Germinal center (tissue), 1 donor: ENCODE measurements around the gene SEMA4F.
A peak's percentile ranks its signal among the peaks of the same experiment; 100 is the strongest.

Experiments
- DNase-seq: peaks from one replicate; pipeline ENCODE4 v3.0.0; 2012; ENCODE audit warnings: mixed read lengths, low spot score

Gene SEMA4F

DNA sequence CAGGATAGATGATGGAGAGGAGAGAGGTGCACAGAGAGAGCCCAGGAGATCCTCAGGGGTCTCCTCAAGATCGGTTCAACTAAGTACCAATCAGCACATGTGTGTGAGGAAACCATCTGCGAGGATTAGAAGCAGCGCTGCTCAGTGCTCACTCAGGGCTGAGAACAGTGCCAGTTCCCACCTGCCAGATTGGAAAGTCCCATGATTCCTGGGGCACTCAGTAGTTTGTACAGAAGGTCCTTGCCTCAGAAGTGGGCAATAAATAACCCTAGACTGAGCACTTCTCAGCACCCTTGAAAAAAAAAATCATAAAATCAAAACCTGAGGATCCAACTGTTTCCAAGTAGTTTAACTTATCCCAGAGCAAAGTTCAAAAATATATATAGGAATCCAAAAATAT, 53.8 kb downstream of the SEMA4F start:
- no peak for DNase-seq

DNA sequence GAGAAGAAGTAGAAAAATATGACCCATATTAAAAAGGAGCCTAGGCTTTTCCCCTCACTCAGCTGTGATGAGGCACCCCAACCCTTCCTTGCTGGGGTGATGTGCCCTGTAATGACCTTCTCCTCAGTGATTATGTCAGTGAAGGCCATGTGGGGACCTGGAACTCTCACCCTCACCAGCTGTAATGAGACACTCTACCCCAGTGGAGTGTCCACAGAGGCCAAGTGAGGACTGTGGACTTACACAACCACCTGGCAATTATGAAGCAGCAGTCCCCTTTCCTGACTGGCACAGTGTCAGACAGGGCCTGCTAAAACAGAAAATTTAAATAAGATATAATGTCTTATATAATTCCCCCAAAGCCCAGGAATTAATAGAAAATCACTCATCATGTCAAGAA, 54.2 kb downstream of the SEMA4F start:
- DNase-seq, result no peak

DNA sequence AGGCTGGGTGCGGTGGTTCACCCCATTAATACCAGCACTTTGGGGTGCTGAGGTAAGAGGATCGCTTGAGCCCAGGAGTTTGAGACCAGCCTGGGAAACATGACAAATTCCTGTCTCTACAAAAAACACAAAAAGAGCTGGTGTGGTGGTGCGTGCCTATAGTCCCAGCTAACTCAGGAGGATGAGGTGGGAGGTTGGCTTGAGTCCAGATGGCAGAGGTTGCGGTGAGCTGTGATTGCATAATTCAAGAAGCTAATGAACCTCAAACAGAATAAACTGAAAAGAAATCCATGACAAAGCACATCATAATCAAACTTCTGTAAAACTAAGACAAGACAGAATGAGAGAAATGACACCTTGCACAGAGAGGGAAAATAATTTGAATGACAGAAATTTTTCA, 54.8 kb downstream of the SEMA4F start:
- DNase-seq, result no peak

DNA sequence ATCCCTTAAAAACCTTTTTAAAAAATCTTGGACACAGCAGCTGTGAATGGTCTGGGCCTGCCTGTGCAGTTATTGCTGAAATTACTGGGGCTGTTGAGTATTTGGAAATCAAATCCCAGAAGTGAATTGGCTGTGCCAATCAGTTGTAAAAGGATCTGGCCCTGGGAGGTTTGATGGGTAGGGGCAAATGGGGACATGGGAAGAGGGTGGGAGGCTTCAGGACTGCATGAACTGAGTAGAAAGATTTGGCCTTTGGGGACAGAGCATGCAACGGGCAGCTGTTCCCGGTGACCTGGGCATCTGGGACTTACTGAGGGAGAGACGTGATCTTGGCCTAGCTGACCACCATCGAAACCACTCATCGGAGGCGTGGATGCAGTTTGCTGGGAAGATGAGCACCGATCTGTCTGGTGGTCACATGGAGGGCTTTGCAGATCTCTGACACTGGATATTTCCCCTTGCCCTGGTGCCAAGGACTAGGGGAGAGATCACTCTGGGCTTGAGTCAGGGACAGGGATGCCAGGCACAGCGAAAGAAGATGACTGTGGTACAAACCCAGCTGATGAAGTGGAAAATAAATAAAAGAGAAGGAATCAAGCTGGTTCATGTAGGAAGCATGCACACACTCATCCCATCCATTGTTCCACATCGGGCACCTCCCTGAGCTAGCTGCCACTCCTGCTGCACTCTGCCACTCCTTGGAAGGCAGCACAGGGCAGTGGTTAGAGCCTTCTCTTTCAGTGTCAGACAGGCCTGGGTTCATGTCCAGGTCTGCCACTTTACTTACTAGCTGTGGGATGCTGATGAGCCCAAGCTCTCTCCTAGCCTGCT, 58.4 kb downstream of the SEMA4F start:
- DNase-seq, result no peak

DNA sequence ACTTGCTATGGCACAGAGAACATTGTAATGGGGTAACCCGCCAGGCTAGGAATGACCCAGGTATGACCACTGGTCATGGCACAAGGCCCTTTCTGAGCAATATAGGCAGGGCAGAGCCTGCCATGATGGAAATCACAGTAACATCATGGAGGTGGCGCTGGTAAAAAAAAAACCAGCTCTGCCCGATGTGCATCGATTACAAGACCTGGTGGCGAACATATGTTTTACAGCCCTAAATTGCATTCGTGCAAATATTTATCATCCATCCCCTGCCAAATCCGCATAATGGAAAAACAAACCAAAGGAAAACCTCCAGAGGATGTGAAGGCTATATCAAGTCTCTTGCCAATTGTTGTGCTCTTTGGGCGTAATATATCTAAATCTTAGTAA, 60.6 kb downstream of the SEMA4F start:
- no peak for DNase-seq

DNA sequence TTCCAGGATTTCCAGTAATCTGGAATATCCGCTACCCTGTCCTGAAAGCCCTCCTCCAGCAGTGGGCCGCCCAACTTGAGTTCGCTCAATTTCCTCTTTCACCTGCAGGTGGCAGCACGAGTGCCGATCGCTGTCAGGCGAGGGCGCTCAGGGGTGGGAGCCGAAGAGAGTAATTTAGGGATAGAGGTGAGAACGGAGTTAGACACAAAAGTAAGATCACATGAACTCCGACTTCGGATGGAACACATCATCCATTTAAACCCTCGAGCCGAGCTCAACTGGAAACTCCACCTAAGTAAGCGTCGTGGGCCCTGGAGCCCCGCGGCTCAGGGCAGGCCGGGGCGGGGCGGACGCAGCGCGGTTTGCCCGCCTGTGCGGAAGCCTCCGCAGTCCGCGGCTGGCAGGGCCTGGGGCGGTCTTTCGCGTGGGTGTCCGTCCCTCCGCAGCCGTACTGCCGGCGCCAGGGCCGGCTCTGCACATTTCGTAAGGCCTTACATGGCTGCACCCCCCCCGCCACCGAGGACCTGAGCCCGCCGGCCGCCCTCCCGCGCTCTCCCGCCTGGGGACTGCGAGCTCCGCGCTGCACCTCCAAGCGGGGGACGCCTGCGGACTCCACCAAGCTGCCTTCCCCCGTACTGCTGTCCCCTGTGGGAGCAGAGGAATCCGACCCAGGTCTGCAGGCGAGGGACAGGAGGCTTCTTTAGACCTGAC, 61.2 kb downstream of the SEMA4F start:
- peak; percentile 81 for DNase-seq

DNA sequence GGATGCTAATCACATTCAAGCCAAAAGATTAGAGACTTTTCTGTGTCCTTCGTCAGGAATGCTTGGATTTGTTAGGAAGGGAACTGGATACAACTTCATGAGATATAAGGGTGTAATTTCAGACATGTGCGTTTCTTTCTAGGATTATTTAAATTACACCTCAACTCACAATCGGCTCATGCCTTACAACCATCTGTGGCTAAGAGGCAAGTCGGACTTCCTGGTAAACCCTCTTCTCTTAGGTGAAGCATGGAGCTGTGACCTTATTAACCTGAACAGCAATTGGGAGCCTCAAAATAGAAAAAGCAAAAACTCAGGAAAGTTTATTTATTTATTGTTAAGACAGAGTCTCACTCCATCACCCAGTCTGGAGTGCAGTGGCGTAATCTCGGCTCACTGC, 61.8 kb downstream of the SEMA4F start:
- DNase-seq, result no peak

DNA sequence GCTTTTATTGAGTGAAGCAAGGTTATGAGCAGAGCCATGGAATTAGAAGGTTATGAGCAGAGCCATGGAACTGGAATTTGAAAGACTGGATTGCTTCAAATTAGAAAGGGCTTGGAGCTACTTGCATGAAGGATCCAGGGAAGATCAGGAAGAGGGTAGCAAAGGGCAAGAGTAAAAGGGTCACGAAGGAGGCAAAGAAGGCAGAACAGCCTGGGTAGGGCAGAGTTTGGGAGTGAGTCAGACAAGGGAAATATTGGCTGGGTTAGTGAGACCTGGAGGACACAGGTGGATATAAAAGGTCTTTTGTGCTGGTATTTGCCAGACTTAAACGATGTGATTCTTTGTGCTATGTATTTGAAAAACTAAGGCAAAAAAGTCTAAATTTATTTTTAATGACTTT, 65.0 kb downstream of the SEMA4F start:
- DNase-seq, result no peak

DNA sequence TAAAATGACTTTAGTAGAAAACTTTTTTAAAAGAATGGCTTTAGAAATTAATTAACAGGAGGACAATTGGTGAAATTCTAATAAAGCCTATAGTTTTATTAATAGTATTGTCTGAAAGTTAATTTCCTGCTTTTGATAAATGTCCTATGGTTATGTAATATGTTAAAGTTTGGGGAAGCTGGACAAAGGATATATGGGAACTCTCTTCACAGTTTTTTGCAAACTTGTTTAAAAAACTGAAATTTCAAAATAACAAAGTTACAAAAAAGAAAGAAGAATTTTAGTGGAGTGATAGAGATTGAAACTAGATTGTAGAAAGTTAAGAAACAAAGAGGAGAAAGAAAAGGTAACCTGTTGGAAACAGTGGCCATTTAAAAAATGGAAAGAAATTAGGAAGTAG, 67.3 kb downstream of the SEMA4F start:
- no peak for DNase-seq

DNA sequence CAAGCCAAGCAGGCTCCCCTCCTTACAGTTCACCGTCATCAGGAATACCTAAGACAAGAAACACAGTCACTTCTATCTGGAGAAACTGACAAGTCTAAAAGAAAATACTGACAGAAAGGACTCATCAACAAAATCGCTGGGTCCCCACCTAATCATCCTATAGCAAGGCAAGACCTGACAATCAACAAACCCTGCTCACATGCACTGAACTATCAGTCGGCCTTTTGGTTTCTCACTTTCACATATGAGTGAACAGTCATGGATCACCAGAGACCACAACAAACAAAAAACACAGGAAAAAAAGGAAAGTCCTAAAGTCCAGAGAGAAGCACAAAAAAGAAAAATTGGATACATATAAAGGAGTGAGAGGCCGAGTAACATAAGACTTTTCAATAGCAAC, 70.4 kb downstream of the SEMA4F start:
- no peak for DNase-seq

DNA sequence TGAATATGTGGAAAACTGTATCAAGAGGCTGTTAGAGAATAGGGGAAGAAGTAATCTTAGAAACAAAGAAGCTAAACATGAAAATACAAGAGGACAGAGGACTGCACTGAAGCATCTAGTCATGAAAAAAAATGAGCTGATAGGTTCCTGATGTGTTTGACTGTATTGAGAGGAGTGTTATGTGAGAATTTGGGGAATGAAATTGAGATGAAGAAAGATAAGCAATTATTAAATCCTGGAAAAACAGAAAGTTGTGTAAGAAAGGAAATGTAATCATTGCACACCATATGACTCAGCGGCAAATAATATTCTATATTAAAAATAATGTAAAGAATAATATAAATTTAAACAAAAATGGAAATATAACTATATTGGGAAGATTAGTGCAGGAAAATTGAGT, 71.2 kb downstream of the SEMA4F start:
- DNase-seq, result no peak

DNA sequence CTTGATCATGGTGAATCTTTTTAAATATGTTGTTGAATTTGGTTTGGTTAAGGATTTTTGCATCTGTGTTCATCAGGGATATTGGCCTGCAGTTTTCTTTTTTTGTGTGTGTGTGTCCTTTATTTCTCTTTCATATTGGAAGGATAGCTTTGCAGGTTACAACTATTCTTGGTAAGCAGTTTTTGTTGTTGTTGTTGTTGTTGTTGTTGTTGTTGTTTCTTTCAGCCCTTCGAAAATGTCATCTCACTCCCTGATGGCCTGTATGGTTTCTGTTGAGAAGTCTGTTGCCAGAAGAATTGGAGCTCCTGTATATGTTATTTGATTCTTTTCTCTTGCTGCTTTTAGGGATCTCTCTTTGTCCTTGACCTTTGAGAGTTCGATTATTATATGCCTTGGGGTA, 74.8 kb downstream of the SEMA4F start:
- no peak for DNase-seq

DNA sequence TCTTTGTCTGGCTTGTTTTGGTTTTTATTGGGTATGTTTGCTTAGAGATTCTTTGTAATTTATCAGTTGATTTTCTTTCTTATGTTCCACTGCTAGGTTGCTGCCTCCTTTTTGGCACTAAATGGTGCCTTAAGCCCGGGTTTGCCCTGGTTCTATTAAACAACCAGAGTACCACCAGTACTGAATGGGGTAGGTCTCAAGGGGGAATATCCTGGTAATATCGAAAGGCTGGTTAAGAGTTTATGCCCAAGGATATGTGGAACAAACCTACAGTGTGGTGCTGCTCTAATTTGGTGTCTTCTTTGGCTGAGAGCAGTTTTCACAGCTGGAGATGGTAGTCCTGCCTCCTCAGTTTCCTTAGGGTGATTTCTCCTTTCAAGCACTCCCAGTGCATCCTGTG, 76.5 kb downstream of the SEMA4F start:
- no peak for DNase-seq
